GM19328 (cell line): ENCODE results near the gene DNAJA1.
A peak's percentile ranks its signal among the peaks of the same experiment; 100 is the strongest.
"Not testable (repeated sequence)": the region's sequence is repeated elsewhere in the genome, so short reads cannot be mapped to it uniquely, and the experiment has no call there.

Source experiments
- ATAC-seq: cut with Tn5 transposase; IDR thresholded peaks from one replicate; pipeline ENCODE4 v1.9.1; 2021; ENCODE audit warnings: mild to moderate bottlenecking, moderate library complexity; ENCODE audit not compliant: unreplicated experiment

Gene DNAJA1

GRCh38 chr9:33080534-33080933 is 55.5 kb downstream of the DNAJA1 start:
- no peak for ATAC-seq

- ATAC-seq, result peak; percentile 45
Measured at GRCh38 chr9:33081128-33081851, 56.2 kb downstream of the DNAJA1 start.

- ATAC-seq, result no peak
Measured at GRCh38 chr9:33082128-33082527, 57.1 kb downstream of the DNAJA1 start.

DNA sequence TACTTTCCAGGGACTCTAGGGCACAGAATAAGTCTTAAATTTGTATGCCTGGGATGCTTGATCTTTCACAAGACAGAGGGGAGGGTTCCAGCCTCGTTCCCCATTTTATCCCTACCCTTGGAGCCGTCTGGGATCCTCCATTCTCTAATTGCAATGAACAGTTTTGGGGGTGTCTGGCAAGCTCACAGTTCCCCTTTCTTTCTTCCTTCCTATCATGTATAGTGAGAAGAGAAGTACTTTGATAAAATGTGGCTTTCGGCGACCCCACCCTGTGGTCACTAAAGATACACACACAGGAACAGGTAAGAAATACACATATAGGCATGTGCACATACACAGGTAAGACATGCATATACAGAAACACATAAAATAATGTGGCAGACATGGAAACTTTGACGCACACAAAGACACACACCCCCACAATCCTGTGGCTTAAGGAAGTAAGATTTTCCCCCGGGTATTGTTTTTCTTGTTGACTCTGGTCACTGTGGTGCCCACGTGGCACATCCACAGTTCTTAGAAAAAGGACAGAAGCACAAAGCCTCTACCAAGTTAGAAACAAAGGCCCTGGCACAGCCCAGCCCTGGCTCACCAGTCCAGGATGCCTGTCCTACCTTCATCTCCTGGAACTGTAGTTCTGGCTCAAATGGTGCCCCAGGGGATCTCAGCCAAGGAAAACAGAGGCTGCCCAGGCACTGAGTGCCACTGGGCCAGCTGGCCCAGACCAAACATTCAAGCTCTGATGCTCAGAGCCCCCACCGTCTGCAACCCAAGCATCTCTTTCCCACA is 57.7 kb downstream of the DNAJA1 start:
- ATAC-seq, result no peak

DNA sequence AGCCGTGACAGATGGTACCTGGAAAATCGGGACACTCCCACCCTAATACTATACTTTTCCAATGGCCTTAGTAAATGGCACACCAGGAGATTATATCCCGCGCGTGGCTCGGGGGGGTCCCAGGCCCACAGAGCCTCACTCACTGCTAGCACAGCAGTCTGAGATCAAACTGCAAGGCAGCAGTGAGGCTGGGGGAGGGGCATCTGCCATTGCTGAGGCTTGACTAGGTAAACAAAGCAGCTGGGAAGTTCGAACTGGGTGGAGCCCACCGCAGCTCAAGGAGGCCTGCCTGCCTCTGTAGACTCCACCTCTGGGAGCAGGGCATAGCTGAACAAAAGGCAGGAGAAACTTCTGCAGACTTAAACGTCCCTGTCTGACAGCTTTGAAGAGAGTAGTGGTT is 60.6 kb downstream of the DNAJA1 start:
- not testable (repeated sequence) for ATAC-seq
